Liver (tissue), 9 donors: ENCODE measurements around the gene CACHD1. TPM values are rescaled to one million over a fixed set of nuclear protein-coding genes. Genes with fewer than 3 reads are reported as not detected.

Source experiments
- DNase-seq: peaks from one replicate; pipeline ENCODE4 v3.0.0-alpha.2; 2017; ENCODE audit warnings: low spot score
- H3K27ac ChIP-seq, 2 donors: one replicate each; pipeline ENCODE4 v1.7.0; 2013; ENCODE audit warnings: inconsistent platforms in 2 of 2, low read length in 2 of 2, control low read depth in 1 of 2, low read depth in 1 of 2, mild to moderate bottlenecking in 1 of 2
- H3K27me3 ChIP-seq, 4 donors: one replicate each; pipeline versions ENCODE4 v1.6.1 to v1.7.0; 2013; ENCODE audit warnings: low read length in 3 of 4, inconsistent platforms in 1 of 4, mild to moderate bottlenecking in 1 of 4, moderate library complexity in 1 of 4; ENCODE audit not compliant: control insufficient read depth in 4 of 4, insufficient read depth in 4 of 4
- H3K36me3 ChIP-seq, 4 donors: one replicate each; pipeline versions ENCODE4 v1.6.1 to v1.7.0; 2013; ENCODE audit warnings: low read length in 3 of 4, mild to moderate bottlenecking in 3 of 4, low read depth in 1 of 4, moderate library complexity in 1 of 4; ENCODE audit not compliant: control insufficient read depth in 4 of 4, insufficient read depth in 3 of 4
- H3K4me1 ChIP-seq, 4 donors: one replicate each; pipeline versions ENCODE4 v1.6.1 to v1.7.0; 2013; ENCODE audit warnings: low read length in 3 of 4, mild to moderate bottlenecking in 3 of 4, moderate library complexity in 1 of 4; ENCODE audit not compliant: control insufficient read depth in 4 of 4, insufficient read depth in 4 of 4
- H3K4me3 ChIP-seq, 3 donors: one replicate each; pipeline versions ENCODE4 v1.6.1 to v1.7.0; 2013; ENCODE audit warnings: low read length in 3 of 3, control low read depth in 1 of 3, low read depth in 1 of 3, mild to moderate bottlenecking in 1 of 3
- H3K9ac ChIP-seq, 2 donors: one replicate each; pipeline ENCODE4 v1.7.0; 2013; ENCODE audit warnings: low read length in 2 of 2, mild to moderate bottlenecking in 2 of 2, moderate library complexity in 2 of 2, control low read depth in 1 of 2, low read depth in 1 of 2
- H3K9me3 ChIP-seq, 4 donors: one replicate each; pipeline versions ENCODE4 v1.6.1 to v1.7.0; 2013; ENCODE audit warnings: low read length in 3 of 4; ENCODE audit not compliant: control insufficient read depth in 4 of 4
- FOXA1 ChIP-seq: IDR thresholded peaks from 2 replicates; pipeline ENCODE4 v1.6.1; 2016; ENCODE audit warnings: antibody characterized with exemption
- HNF4A ChIP-seq, 2 donors: conservative IDR thresholded peaks; 2 replicates each; pipeline ENCODE4 v1.6.1; 2016; ENCODE audit warnings: antibody characterized with exemption in 2 of 2, mild to moderate bottlenecking in 2 of 2
- NR2F2 ChIP-seq: IDR thresholded peaks from 2 replicates; pipeline ENCODE4 v1.6.1; 2016; ENCODE audit warnings: antibody characterized with exemption
- RAD21 ChIP-seq, 2 donors: IDR thresholded peaks; 2 replicates each; pipeline ENCODE4 v1.6.1; 2016; ENCODE audit warnings: antibody characterized with exemption in 2 of 2, mild to moderate bottlenecking in 2 of 2
- RXRA ChIP-seq, 2 donors: IDR thresholded peaks; 2 replicates each; pipeline ENCODE4 v1.6.1; 2017 to 2018; ENCODE audit warnings: antibody characterized with exemption in 2 of 2, mild to moderate bottlenecking in 1 of 2
- SP1 ChIP-seq: IDR thresholded peaks from 2 replicates; pipeline ENCODE4 v1.6.1; 2018; ENCODE audit warnings: antibody characterized with exemption, mild to moderate bottlenecking
- YY1 ChIP-seq: IDR thresholded peaks from 2 replicates; pipeline ENCODE4 v1.6.1; 2016; ENCODE audit warnings: antibody characterized with exemption, mild to moderate bottlenecking
- WGBS: extraction: QIAGEN DNeasy Blood & Tissue Kit; methylation state at CpG from one replicate; pipeline ENCODE4 v1.1.7; 2013; 5-methylcytosine and 5-hydroxymethylcytosine counted together
- polyA plus RNA-seq, 2 donors: library from polyadenylated mRNA; stranded (reverse) in 1 of 2; unstranded in 1 of 2; fragments of 200-250 nt in 1 of 2; fragments of >200 nt in 1 of 2; fragmentation: Nextera tagmentation in 1 of 2; extraction: Ambion mirVana in 1 of 2; gene quantifications; one replicate each; pipeline versions ENCODE4 v1.2.1 to v1.2.3, GENCODE V29; 2013 to 2015
- total RNA-seq, 2 donors: library from RNA; depleted of rRNA; stranded (reverse); fragments of >200 nt; gene quantifications; one replicate each; pipeline ENCODE4 v1.2.3, GENCODE V29; 2014
- TF ChIP-seq, protein P1 (sequence below): IDR thresholded peaks from 2 replicates; pipeline ENCODE4 v1.6.1; 2016; ENCODE audit warnings: antibody characterized with exemption
- TF ChIP-seq, protein P2 (sequence below): IDR thresholded peaks from 2 replicates; pipeline ENCODE4 v1.6.1; 2016; ENCODE audit warnings: antibody characterized with exemption
- TF ChIP-seq, protein P3 (sequence below): IDR thresholded peaks from 2 replicates; pipeline ENCODE4 v1.6.1; 2016; ENCODE audit warnings: antibody characterized with exemption
- TF ChIP-seq, protein P4 (sequence below): fragments of 150-350 bp; IDR thresholded peaks from 2 replicates; pipeline ENCODE4 v1.5.1; 2017; ENCODE audit warnings: improper control_type of control experiment, low read depth, low read length; ENCODE audit not compliant: missing input control
- donor health status: healthy.
- donor health status: healthy.
- donor health status: healthy.
- donor health status: healthy.
- donor health status: healthy.

Gene CACHD1
- total and polyA plus RNA-seq, 4 donors, result 0.68 to 4.2 (median 2.3) TPM

DNA sequence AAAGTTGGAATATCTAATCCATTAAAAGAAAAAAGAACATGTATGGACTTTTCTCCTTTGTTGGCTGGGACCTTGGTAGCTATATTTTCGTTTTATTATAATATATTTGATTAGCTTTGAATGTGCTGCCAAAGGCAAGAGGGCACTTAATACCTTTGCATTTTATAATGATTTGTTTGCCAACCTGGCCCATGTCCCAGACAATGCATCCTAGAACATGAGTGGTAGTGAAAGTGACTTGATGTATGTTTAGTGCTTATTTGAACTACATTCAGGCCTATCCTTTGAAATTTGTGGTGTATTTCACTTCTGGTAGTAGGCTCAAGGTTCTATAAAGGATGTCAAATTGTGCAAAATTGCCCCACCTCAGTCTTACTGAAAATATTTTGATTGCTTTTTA is 25.9 kb downstream of the CACHD1 start:
- 25% methylated on average over 1 of the region's 1 CpG for WGBS
- H3K36me3 ChIP-seq, result no peaks in the 10 kb centered on the region
- no peak overlapping the region for H3K27ac ChIP-seq
- peak in 1 of 2 donors; percentile 2 for TF ChIP-seq RAD21 (IDR thresholded peaks at IDR 0.05)
- no peak for TF ChIP-seq RXRA (IDR thresholded peaks at IDR 0.05)
- no peaks in the 10 kb centered on the region for H3K27me3 ChIP-seq
- H3K4me1 ChIP-seq, result peaks cover 0 to 4% (median 3%) of the 10 kb centered on the region in 4 donors
- no peak overlapping the region for H3K9ac ChIP-seq
- H3K4me3 ChIP-seq, result no peak overlapping the region
- DNase-seq, result no peak
- no peaks in the 10 kb centered on the region for H3K9me3 ChIP-seq

DNA sequence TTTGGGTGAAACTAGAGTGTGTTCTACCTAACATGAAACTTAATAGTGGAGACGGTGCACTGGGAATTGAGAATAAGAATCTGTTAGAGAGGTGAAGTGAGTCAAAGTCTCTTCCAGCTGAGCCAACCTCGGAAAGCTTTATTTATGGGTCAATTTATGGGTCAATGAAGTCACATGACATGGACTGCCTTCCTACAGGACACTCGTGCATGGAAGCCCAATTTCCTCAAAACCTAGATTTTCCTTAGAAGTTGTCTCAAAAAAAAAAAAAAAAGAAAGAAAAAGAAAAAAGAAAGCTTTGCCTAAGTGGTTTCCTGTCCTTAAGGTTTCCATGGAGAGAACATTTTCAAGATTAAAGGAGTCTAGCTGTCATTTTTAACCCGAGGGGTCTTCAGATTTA is 26.7 kb downstream of the CACHD1 start:
- Histone ChIP-seq H3K36me3 (no peaks in the 10 kb centered on the region), H3K9ac (no peak overlapping the region), H3K4me3 (no peak overlapping the region), H3K9me3 (no peaks in the 10 kb centered on the region), H3K27me3 (no peaks in the 10 kb centered on the region), H3K4me1 (peaks cover 0 to 4% (median 3%) of the 10 kb centered on the region in 4 donors), H3K27ac (no peak overlapping the region)
- WGBS, result 84% methylated on average over 4 of the region's 4 CpGs
- no peak for TF ChIP-seq FOXA1
- no peak for DNase-seq

DNA sequence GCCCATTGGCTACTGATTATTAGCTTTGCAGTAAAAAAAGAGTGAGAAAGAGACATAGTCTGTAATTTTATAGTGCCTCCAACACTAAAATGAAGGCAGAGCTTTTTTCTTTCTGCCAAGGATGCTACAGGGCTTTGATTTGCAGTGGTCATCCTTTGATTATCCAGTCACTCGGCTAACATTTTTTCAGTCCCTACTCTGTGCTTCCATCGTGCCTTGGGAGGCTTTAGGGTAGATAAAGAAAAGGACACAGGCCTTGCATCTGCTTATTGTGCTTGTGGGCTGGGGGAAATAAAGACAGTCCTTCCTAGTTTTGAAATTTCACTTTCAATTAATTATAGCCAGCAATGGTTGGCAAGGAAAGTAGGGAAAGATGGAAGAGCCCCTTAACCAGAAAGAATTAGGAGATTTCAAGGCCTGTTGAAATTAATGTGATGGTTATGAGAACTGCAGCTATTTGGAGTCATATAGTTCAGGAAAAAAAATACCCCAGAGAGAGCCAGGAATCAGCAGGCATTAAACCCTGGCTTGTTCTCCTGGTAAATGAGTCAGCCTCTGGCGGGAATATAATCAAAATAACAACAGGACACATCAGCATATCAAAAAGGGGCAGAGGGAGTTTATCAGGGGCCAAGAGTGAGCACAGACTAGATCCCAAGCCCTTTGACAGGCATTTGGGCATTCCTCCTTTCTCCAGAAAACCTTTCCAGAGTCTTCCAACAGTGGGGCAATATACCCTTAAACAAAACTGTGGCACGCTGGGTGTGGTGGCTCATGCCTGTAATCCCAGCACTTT is 27.4 kb downstream of the CACHD1 start:
- no peak overlapping the region for H3K4me3 ChIP-seq
- H3K27ac ChIP-seq, result no peak overlapping the region
- no peak for DNase-seq
- TF ChIP-seq, protein P1, sequence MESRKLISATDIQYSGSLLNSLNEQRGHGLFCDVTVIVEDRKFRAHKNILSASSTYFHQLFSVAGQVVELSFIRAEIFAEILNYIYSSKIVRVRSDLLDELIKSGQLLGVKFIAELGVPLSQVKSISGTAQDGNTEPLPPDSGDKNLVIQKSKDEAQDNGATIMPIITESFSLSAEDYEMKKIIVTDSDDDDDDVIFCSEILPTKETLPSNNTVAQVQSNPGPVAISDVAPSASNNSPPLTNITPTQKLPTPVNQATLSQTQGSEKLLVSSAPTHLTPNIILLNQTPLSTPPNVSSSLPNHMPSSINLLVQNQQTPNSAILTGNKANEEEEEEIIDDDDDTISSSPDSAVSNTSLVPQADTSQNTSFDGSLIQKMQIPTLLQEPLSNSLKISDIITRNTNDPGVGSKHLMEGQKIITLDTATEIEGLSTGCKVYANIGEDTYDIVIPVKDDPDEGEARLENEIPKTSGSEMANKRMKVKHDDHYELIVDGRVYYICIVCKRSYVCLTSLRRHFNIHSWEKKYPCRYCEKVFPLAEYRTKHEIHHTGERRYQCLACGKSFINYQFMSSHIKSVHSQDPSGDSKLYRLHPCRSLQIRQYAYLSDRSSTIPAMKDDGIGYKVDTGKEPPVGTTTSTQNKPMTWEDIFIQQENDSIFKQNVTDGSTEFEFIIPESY, result no peak
- no peak for TF ChIP-seq FOXA1
- TF ChIP-seq, protein P2, sequence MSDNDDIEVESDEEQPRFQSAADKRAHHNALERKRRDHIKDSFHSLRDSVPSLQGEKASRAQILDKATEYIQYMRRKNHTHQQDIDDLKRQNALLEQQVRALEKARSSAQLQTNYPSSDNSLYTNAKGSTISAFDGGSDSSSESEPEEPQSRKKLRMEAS, result no peak
- no peak for TF ChIP-seq RXRA (IDR thresholded peaks at IDR 0.05)
- H3K36me3 ChIP-seq, result no peaks in the 10 kb centered on the region
- no peaks in the 10 kb centered on the region for H3K27me3 ChIP-seq
- H3K4me1 ChIP-seq, result peaks cover 0 to 4% (median 3%) of the 10 kb centered on the region in 4 donors
- H3K9me3 ChIP-seq, result no peaks in the 10 kb centered on the region
- 86% methylated on average over 4 of the region's 4 CpGs for whole genome bisulfite sequencing
- H3K9ac ChIP-seq, result no peak overlapping the region

DNA sequence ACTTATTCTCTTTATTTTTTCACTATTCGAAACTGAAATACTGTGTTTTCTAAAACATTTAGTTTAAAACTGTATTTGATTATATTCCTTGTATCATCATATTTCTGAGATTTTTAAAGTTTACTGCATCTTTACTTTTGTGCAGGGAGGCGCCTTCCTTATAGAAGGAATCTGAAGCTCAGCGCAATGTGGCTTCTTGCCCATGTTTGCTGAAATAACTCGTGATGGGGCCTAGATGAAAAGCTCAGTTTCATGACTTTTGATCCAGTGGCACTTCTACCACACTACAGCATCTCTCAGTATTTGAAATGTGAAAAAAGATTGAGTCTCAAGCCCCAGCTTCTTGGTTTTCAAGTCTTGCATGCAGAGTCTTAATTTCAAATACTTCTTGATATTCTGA is 28.4 kb downstream of the CACHD1 start:
- Histone ChIP-seq H3K4me1 (peaks cover 0 to 4% (median 3%) of the 10 kb centered on the region in 4 donors), H3K4me3 (no peak overlapping the region), H3K36me3 (no peaks in the 10 kb centered on the region), H3K9ac (no peak overlapping the region), H3K27me3 (no peaks in the 10 kb centered on the region), H3K27ac (no peak overlapping the region), H3K9me3 (no peaks in the 10 kb centered on the region)
- 79% methylated on average over 4 of the region's 4 CpGs for WGBS
- no peak for DNase-seq
- no peak for TF ChIP-seq SP1
- TF ChIP-seq, protein P3, sequence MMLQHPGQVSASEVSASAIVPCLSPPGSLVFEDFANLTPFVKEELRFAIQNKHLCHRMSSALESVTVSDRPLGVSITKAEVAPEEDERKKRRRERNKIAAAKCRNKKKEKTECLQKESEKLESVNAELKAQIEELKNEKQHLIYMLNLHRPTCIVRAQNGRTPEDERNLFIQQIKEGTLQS, result no peak
- TF ChIP-seq, protein P4, sequence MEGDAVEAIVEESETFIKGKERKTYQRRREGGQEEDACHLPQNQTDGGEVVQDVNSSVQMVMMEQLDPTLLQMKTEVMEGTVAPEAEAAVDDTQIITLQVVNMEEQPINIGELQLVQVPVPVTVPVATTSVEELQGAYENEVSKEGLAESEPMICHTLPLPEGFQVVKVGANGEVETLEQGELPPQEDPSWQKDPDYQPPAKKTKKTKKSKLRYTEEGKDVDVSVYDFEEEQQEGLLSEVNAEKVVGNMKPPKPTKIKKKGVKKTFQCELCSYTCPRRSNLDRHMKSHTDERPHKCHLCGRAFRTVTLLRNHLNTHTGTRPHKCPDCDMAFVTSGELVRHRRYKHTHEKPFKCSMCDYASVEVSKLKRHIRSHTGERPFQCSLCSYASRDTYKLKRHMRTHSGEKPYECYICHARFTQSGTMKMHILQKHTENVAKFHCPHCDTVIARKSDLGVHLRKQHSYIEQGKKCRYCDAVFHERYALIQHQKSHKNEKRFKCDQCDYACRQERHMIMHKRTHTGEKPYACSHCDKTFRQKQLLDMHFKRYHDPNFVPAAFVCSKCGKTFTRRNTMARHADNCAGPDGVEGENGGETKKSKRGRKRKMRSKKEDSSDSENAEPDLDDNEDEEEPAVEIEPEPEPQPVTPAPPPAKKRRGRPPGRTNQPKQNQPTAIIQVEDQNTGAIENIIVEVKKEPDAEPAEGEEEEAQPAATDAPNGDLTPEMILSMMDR, result no peak
- TF ChIP-seq NR2F2, result no peak
- TF ChIP-seq, protein P1, result no peak
- TF ChIP-seq, protein P2, result no peak
- no peak for TF ChIP-seq HNF4A (conservative IDR thresholded peaks at IDR 0.05)
- no peak for TF ChIP-seq YY1
- TF ChIP-seq FOXA1, result no peak
